GM12892 (cell line): ENCODE results near the gene SULT1C2.

Experiments
- POLR2A ChIP-seq: IDR thresholded peaks from 2 replicates; pipeline ENCODE4 v1.6.1; 2011; ENCODE audit warnings: low read depth, low read length, control low read depth
- POLR2AphosphoS5 ChIP-seq: IDR thresholded peaks from 2 replicates; pipeline ENCODE4 v1.6.1; 2011; ENCODE audit warnings: low read depth, low read length, control low read depth

DNA sequence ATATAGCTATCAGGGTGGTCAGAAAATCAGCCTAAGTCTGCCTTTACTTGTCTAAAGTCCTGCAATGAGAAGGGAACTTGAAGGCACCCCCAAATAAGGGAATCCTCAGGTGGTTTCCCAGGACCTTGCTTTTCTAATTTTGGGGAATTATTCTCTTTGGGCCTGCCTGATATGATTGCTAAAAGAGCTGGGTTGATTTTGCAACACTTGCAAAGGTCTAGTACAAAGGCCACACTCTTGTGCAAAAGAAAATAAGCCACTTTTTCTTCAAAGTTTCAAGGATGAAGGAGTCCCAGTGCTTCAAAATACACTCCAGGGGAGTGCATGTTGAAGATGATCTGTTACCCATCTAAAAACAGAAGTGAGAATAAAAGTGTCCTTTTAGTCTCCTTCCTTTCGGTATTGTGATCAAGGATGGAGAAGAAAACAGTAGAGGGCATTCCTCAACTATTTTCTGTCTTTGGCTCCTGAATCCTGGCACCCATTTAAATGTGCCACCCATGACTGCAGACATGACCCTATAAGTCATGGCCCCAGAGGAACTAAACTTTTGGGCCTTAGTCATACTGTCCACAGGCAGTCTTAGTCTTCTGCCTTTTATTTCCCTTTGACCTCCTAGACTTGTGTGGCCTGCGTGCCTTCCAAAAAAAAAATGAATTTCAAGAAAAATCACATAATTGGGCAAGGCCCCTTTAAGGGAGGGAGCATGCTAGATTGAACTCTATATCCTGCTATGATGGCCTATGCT is 43.9 kb upstream of the SULT1C2 start:
- TF ChIP-seq POLR2AphosphoS5 (no peak), POLR2A (no peak)
